ENCODE measurements around the gene TADA2B. TPM values are rescaled to one million over a fixed set of nuclear protein-coding genes. Genes with fewer than 3 reads are reported as not detected.

Gene TADA2B
- total RNA-seq, 1 donor from 2014 or later: 23.2 TPM

- H3K9me3 ChIP-seq: no peaks in the 10 kb centered on the region
- no peak overlapping the region for H3K4me3 ChIP-seq
- H3K27me3 ChIP-seq: no peaks in the 10 kb centered on the region
- ATAC-seq: no peak
- H3K27ac ChIP-seq: no peak overlapping the region
- H3K36me3 ChIP-seq: peaks cover 94% of the 10 kb centered on the region
- intact Hi-C loops (cut with DNase I): no loop called here
- H3K4me1 ChIP-seq: no peaks in the 10 kb centered on the region
- DNase-seq: no peak
- TF ChIP-seq CTCF (IDR thresholded peaks at IDR 0.05): no peak
These were observed 35.8 kb upstream of the TADA2B start for GRCh38 chr4:7007142-7007907.

GRCh38 chr4:7007944-7008343 lies 35.2 kb upstream of the TADA2B start:
- peaks cover 94% of the 10 kb centered on the region for H3K36me3 ChIP-seq
- H3K27ac ChIP-seq: no peak overlapping the region
- DNase-seq: no peak
- no peak overlapping the region for H3K4me3 ChIP-seq
- no peak for ATAC-seq
- H3K9me3 ChIP-seq: no peaks in the 10 kb centered on the region
- no peaks in the 10 kb centered on the region for H3K4me1 ChIP-seq
- TF ChIP-seq CTCF (IDR thresholded peaks at IDR 0.05): no peak
- intact Hi-C loops (cut with DNase I): no loop called here
- no peaks in the 10 kb centered on the region for H3K27me3 ChIP-seq

- peaks cover 92% of the 10 kb centered on the region for H3K36me3 ChIP-seq
- H3K4me3 ChIP-seq: no peak overlapping the region
- no peaks in the 10 kb centered on the region for H3K4me1 ChIP-seq
- no peak for TF ChIP-seq CTCF (IDR thresholded peaks at IDR 0.05)
- no peak overlapping the region for H3K27ac ChIP-seq
- H3K27me3 ChIP-seq: no peaks in the 10 kb centered on the region
- no peaks in the 10 kb centered on the region for H3K9me3 ChIP-seq
- intact Hi-C loops (cut with DNase I): no loop called here
- DNase-seq (no peak), ATAC-seq (no peak)
These were observed 33.6 kb upstream of the TADA2B start for GRCh38 chr4:7009564-7009963.

- intact Hi-C loops (cut with DNase I): no loop called here
- TF ChIP-seq CTCF (IDR thresholded peaks at IDR 0.05): no peak
- Histone ChIP-seq H3K4me1 (no peaks in the 10 kb centered on the region), H3K9me3 (no peaks in the 10 kb centered on the region), H3K27me3 (no peaks in the 10 kb centered on the region), H3K27ac (no peak overlapping the region), H3K36me3 (peaks cover 96% of the 10 kb centered on the region), H3K4me3 (no peak overlapping the region)
- no peak for ATAC-seq
- no peak for DNase-seq
These were observed 30.0 kb upstream of the TADA2B start for GRCh38 chr4:7013175-7013574.

DNA sequence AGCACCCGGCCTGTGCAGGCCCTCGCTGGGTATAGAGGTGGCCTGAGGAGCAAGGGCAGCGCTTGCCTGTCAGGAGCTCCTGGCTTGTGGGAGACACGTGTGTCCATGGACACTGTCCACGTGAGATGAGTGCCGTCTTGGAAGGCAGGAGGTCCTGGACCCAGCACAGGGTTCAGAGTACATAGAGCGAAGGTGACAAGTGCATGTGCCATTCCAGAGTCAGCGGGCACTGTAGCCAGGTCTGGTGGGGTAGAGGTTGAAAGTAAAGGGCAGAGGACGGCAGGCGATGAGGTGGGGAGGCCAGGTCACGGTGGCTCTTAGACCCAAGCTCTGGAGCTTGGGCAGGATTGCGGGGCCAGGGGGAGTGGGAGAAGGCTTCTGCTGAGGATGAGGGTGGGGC lies 28.4 kb upstream of the TADA2B start:
- H3K9me3 ChIP-seq: no peaks in the 10 kb centered on the region
- H3K27me3 ChIP-seq: no peaks in the 10 kb centered on the region
- H3K27ac ChIP-seq: no peak overlapping the region
- ATAC-seq (no peak), DNase-seq (no peak)
- H3K4me3 ChIP-seq: no peak overlapping the region
- no peaks in the 10 kb centered on the region for H3K4me1 ChIP-seq
- no peak for TF ChIP-seq CTCF (IDR thresholded peaks at IDR 0.05)
- H3K36me3 ChIP-seq: peaks cover 79% of the 10 kb centered on the region
- intact Hi-C loops (cut with DNase I): no loop called here
